LNCAP (cell line): ENCODE measurements around the gene CCR5.

Experiments
- TF ChIP-seq, protein P1 (sequence below): fragments of 450-650 bp; IDR thresholded peaks from 2 replicates; pipeline ENCODE4 v1.5.1; 2017; ENCODE audit warnings: mild to moderate bottlenecking

CCR5 gene

DNA sequence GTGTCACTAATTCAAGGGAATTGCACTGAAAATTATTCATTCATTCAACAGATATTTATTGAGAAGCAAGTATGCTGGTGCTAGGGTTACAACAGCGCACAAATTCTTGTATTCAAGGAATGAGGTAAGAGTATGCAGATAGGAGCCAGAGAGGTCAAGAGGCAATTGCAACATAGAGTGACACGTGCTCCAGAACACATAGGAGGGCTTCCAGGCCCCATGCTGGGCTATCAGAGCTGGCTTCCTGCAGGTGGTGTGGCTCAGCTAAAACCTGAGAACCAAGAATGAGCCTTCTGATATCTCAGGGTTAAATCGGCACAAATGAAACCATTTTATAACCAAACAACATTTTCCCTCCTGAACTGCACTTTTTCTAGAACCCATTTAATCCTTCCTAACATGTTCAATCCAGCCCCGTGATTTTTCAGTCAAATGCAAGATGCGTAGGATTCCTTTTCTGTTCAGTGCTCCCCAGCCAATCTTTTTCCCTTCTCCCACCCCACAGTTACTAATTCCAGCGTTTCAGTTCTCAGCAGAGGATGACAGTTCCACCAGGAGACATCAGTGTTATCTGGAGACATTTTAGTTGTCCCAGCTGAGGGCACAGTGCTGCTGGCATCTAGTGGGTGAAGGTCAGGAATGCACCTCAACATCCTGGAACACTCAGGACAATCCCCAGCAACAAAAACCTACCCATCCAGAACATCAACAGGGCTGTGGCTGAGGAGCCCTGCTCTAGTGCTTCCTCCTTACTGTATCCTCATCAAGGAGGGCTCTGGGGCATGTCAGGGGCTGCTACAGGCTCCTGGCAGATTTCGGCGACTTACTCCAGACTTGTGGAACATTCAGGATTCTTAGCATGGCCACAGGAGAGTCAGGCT, 23.0 kb downstream of the CCR5 start:
- TF ChIP-seq, protein P1, sequence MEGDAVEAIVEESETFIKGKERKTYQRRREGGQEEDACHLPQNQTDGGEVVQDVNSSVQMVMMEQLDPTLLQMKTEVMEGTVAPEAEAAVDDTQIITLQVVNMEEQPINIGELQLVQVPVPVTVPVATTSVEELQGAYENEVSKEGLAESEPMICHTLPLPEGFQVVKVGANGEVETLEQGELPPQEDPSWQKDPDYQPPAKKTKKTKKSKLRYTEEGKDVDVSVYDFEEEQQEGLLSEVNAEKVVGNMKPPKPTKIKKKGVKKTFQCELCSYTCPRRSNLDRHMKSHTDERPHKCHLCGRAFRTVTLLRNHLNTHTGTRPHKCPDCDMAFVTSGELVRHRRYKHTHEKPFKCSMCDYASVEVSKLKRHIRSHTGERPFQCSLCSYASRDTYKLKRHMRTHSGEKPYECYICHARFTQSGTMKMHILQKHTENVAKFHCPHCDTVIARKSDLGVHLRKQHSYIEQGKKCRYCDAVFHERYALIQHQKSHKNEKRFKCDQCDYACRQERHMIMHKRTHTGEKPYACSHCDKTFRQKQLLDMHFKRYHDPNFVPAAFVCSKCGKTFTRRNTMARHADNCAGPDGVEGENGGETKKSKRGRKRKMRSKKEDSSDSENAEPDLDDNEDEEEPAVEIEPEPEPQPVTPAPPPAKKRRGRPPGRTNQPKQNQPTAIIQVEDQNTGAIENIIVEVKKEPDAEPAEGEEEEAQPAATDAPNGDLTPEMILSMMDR, result no peak

DNA sequence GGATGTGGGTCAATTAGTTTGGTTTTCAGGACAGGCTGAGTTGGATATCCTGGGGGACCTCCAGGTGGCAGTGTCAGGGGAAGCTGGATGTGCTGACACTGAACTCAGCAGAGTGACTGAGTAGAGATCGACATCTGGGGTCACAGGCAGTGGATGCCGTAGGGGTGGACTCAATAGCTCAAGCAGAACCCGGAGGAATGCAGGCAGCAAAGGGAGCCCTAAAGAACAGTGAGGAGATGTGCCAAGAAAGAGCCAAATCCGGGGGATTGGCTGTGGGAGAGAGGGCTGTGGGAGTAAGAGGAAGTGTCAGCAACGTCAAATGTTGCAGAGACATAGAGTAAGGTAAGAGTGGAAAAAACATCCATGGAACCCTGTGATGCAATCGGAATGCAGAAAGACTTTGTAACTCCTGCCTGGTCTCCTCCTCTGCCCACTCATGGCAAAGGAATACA, 24.5 kb downstream of the CCR5 start:
- TF ChIP-seq, protein P1, result no peak

DNA sequence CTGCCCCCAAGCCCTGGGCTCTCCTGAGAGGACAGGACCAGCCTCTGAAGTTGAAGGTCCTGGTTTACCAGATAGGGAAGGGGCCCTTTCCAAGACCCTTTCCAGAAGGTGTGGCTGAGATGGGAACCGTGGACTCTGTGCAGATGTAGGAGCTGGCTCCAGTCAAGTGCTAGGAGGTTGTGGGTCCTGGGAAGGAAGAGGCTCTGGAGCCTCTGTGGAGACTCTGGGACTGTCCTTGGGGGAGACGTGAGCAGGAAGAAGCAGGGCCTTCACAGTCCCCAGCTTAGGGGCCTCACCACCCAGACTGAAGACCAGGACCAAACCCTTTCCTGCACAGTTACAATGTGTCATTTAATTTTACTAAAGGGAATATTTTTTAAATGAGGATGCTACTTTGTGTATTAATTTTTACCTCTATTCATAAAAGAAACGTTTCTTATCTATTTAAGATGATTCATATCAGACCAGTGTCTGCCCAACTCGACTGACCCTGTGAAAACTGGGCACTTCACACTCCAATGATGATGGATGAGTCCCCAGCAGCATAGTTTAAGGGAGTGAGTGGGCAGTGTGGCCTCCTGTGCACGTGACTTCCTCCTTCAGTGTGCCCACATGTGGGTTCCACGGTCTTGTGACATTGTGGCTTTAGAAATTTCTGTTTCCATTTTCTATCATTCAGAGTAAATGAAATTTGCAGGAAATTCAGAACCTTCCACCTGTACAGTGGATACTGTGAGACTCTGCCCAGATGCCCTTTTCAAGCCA, 25.2 kb downstream of the CCR5 start:
- TF ChIP-seq, protein P1, result no peak

DNA sequence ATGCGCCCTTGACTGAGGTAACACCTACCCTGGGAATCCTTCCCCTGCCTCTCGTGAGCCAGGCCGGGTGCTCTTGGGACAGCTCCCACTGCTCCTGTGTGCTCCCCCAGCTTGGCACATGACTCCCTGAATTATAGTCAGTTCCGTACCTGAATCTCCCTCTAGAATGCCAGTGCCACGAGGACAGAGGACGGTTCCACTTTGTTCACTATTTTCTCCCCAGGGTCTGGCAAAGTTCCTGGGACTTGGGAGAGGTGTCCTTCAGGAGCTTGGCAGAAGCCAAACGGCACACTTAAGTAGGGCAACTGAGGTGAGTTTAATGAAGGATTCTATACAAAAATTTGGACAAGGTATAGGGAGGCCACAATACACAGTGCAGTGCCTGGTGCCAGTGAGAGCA, 26.4 kb downstream of the CCR5 start:
- TF ChIP-seq, protein P1, result no peak

DNA sequence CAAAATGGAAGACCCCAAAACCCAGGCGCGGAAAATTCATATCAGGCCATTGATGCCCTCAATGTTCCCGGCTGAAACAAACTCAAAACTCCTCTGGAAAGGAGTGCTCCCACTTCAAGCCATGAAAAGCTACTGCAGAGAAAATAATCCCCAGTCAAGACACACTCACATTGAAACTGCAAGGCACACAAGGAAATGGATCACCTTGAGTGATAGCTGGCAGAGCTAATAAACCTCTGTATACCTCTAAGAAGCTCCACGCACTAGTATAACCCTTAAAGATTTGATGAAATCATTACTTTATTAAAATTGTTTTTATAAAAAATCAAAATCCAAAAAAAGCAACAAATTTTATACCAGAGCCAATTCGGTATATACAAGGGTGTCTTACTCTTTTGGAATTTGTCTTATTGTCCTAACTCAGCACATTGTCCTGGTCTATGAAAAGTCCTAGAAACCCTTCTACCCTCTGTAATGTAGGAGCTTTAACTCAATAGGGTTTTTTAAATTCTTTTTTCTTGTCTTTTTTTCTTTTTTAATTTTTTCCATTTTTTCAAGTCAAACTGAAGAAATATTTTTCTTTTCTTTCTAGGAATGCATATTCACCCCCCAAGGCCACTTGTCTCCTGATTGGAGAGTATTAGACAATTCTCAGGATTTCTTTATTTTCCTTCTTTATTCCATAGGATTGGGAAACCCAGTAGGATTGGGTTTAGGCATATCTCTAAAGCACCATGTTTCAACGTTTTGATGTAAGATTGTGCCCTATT, 27.6 kb downstream of the CCR5 start:
- TF ChIP-seq, protein P1, result no peak

DNA sequence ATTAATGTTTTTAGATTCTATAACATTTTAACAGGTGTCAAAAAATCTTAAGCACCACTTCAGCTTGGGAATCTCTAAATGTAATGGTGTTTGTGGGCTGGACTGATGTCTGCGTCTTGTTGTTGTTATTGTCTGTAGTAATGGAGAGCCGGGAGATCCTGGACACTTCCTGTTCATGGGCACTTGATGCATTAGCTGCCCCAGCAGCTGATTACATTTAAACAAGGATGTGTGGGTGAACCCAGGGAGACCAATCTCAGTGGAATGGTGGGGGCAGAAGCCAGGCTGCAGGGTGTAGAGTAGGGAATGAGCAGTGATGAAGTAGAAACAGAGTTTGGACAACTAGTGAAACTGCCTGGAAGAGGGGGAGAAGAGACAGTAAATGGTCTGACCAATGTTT, 28.4 kb downstream of the CCR5 start:
- TF ChIP-seq, protein P1, result no peak

GRCh38 chr3:46399557-46399956, 28.8 kb downstream of the CCR5 start:
- TF ChIP-seq, protein P1, result no peak
